Fibroblast of lung (primary cell): ENCODE results near the gene NME8.

ENCODE experiments used
- EZH2 ChIP-seq: IDR thresholded peaks from 2 replicates; pipeline ENCODE4 v1.5.1; 2012; ENCODE audit warnings: low read length, control low read depth, mild to moderate bottlenecking; ENCODE audit errors: missing control alignments
- TF ChIP-seq, protein P1 (sequence below), 2 donors: IDR thresholded peaks in 1 of 2; conservative IDR thresholded peaks in 1 of 2; 1 replicate in 1 of 2; 2 replicates in 1 of 2; pipeline ENCODE4 v1.5.1; 2011 to 2012; ENCODE audit warnings: low read length in 2 of 2, control low read depth in 1 of 2, inconsistent platforms in 1 of 2, low read depth in 1 of 2, mild to moderate bottlenecking in 1 of 2

DNA sequence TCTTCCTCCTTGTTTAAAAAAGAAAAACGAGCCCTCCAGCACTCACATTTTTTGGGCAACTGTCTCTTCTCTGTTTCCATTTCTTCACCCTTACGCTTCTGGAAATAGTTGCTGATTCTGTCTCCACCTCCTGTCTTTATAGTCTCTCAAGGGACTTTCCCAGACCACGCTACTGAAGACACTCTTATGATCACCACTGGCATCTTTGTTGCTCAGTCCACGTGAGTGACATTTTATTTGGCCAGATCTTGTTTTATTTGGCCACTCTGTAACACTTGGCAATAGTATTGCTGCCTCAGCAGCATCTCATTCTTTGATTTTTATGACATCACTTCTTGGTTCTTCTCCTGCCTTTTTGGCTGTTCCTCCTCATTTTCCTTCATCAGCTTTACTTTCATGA lies 21.6 kb upstream of the NME8 start:
- TF ChIP-seq, protein P1, sequence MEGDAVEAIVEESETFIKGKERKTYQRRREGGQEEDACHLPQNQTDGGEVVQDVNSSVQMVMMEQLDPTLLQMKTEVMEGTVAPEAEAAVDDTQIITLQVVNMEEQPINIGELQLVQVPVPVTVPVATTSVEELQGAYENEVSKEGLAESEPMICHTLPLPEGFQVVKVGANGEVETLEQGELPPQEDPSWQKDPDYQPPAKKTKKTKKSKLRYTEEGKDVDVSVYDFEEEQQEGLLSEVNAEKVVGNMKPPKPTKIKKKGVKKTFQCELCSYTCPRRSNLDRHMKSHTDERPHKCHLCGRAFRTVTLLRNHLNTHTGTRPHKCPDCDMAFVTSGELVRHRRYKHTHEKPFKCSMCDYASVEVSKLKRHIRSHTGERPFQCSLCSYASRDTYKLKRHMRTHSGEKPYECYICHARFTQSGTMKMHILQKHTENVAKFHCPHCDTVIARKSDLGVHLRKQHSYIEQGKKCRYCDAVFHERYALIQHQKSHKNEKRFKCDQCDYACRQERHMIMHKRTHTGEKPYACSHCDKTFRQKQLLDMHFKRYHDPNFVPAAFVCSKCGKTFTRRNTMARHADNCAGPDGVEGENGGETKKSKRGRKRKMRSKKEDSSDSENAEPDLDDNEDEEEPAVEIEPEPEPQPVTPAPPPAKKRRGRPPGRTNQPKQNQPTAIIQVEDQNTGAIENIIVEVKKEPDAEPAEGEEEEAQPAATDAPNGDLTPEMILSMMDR (conservative IDR thresholded peaks at IDR 0.05 in 1 of 2, IDR thresholded peaks at IDR 0.05 in 1 of 2; ENCODE audit: low read depth in 1 of 2, low read length in 2 of 2): no peak
- no peak for TF ChIP-seq EZH2
